KOPT-K1 (cell line): ENCODE results near the gene XPA.

Source experiments
- H3K27ac ChIP-seq: fragments of 200-600 bp; sonication (generic); 2 replicates; pipeline ENCODE4 v1.5.1; 2016; ENCODE audit warnings: antibody characterized with exemption, mild to moderate bottlenecking, low read depth, low read length; ENCODE audit not compliant: poor library complexity, severe bottlenecking
- H3K36me3 ChIP-seq: fragments of 200-600 bp; sonication (generic); 2 replicates; pipeline ENCODE4 v1.5.1; 2017; ENCODE audit warnings: antibody characterized with exemption, mild to moderate bottlenecking, low read length, moderate library complexity; ENCODE audit not compliant: insufficient read depth
- H3K9me3 ChIP-seq: fragments of 200-600 bp; sonication (generic); 2 replicates; pipeline ENCODE4 v1.5.1; 2017; ENCODE audit warnings: antibody characterized with exemption, low read length, mild to moderate bottlenecking; ENCODE audit not compliant: insufficient read depth, poor library complexity, severe bottlenecking

XPA gene

GRCh38 chr9:97689401-97690180, 7.5 kb downstream of the XPA start:
- peaks cover 83% of the 10 kb centered on the region for H3K36me3 ChIP-seq
- H3K9me3 ChIP-seq, result no peaks in the 10 kb centered on the region
- no peak overlapping the region for H3K27ac ChIP-seq

DNA sequence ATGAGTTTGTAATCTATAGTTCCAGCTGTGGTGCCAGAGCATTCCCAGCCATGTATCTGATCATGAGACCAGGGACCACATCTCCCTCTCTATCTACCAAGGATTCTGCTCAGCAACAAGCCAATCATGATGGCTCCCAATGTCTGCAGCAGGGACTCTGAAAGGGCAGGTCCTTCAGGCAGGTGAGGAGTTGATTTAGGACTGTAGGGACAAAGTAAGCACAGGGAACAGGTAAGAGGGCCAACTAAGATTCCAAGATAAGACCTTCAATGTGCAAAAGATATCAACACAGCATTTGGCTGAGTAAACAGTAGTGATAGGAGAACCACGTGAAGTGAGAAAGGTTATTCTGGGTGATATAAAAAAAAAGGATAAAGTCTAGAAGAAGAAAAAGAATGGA, 8.5 kb downstream of the XPA start:
- Histone ChIP-seq H3K27ac (no peak overlapping the region), H3K9me3 (no peaks in the 10 kb centered on the region), H3K36me3 (peaks cover 92% of the 10 kb centered on the region)

DNA sequence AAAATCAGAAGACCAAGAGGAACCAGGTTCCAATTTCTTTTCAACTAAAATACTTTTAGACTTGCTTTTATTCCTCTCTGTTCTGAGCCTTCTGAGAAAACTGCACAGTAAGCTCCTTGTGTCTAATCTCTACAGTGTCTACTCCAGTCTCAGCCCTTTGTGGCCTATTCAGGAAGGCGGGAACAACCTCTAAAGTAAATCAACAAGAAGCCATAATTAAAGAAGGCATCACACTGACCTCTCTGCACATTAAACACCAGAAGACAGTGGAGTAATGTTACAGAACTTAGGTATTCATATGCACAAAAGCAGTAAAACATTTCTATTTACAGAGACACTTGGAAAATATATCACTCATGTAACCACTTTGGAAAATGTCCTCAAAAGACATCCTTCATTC, 14.9 kb downstream of the XPA start:
- Histone ChIP-seq H3K9me3 (no peaks in the 10 kb centered on the region), H3K27ac (no peak overlapping the region), H3K36me3 (peaks cover 98% of the 10 kb centered on the region)

DNA sequence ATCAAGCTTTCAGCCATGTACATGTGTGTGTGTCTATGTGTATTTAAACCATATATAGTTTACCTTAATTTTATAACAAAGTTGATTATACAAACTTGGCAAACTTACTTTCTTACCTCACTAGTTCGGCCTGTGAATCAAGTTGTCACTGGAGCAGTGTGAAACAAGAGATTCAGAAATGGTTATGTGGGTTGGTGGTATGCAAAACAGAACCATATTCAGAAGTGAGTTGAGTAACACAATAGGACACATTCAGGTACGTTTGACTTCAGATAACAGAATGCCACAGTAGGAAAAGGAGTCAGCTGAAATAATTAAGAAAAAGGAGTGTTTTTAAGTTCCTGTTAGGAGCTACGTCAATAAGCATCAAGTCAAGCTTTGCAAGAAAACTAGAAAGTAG, 21.5 kb downstream of the XPA start:
- Histone ChIP-seq H3K9me3 (no peaks in the 10 kb centered on the region), H3K36me3 (peaks cover 100% of the 10 kb centered on the region), H3K27ac (no peak overlapping the region)

DNA sequence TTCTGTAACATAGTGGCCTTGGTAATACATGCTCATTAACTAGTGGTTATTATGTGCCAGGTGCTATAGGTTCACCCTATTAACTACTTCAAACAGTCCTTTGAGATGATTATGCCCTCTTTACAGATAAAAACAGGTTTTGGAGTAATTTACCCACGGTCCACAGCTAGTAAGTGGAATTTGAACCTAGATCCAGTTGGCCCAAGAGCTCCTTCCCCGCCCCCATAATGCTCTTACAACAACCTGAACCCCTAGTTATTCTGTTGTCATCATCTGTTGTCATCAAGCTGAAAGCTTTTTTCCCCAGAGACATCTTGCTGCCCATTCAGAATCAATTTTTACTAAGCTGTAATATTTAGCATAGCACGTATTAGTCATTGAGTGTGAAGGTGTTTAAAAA, 23.2 kb downstream of the XPA start:
- peaks cover 100% of the 10 kb centered on the region for H3K36me3 ChIP-seq
- no peaks in the 10 kb centered on the region for H3K9me3 ChIP-seq
- no peak overlapping the region for H3K27ac ChIP-seq

GRCh38 chr9:97672403-97672802, 24.7 kb downstream of the XPA start:
- H3K36me3 ChIP-seq, result peaks cover 100% of the 10 kb centered on the region
- no peaks in the 10 kb centered on the region for H3K9me3 ChIP-seq
- no peak overlapping the region for H3K27ac ChIP-seq

DNA sequence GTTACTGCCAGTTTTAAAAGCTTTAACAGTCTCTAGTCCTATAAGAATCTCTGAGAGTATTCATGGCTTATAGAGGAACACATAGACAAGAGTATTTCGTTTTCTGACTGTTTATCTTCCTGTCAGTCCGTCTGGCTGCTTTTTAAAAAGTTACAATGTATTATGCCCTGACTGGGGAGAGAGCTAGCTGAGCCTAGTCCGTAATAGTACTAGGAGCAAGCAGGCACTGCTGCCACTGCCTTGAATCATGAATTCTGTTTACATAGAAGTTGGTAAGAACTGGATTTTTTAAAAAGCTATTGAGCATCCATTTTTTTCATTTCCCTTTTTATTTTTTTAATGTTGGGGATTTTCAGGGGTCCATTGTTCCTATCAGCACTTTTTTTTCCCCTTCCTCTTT, 26.6 kb downstream of the XPA start:
- Histone ChIP-seq H3K9me3 (no peaks in the 10 kb centered on the region), H3K27ac (no peak overlapping the region), H3K36me3 (peaks cover 100% of the 10 kb centered on the region)

GRCh38 chr9:97668485-97668884, 28.7 kb downstream of the XPA start:
- Histone ChIP-seq H3K27ac (no peak overlapping the region), H3K36me3 (peaks cover 100% of the 10 kb centered on the region), H3K9me3 (no peaks in the 10 kb centered on the region)

GRCh38 chr9:97666907-97667686, 30.0 kb downstream of the XPA start:
- Histone ChIP-seq H3K9me3 (no peaks in the 10 kb centered on the region), H3K36me3 (peaks cover 100% of the 10 kb centered on the region), H3K27ac (no peak overlapping the region)

- H3K36me3 ChIP-seq, result peaks cover 100% of the 10 kb centered on the region
- no peak overlapping the region for H3K27ac ChIP-seq
- H3K9me3 ChIP-seq, result no peaks in the 10 kb centered on the region
These were observed 31.4 kb downstream of the XPA start for GRCh38 chr9:97665742-97666141.

- Histone ChIP-seq H3K27ac (no peak overlapping the region), H3K9me3 (no peaks in the 10 kb centered on the region), H3K36me3 (peaks cover 99% of the 10 kb centered on the region)
These were observed 36.3 kb downstream of the XPA start for GRCh38 chr9:97660847-97661246.

- no peak overlapping the region for H3K27ac ChIP-seq
- H3K36me3 ChIP-seq, result peaks cover 99% of the 10 kb centered on the region
These were observed 36.8 kb downstream of the XPA start for GRCh38 chr9:97660340-97660739.

DNA sequence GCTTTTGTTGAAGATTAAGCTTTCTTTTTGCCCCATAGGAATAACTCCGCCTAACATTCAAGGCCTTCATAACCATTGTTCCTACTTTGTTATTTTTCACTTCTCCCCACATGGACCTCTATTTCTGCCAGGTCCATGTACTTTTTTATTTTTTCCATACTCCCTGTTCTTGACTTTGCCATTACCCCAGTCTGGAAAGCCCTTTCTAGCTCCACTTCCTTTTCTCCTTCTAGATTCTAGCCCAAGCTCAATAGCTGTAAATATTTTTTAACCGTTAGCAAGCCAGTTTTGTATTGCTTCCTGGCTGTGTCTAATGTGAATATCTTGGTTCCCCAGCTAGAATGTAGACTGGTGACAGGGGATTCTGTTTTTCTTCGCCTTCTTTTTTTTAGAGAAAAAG, 37.4 kb downstream of the XPA start:
- no peak overlapping the region for H3K27ac ChIP-seq
- no peaks in the 10 kb centered on the region for H3K9me3 ChIP-seq
- peaks cover 99% of the 10 kb centered on the region for H3K36me3 ChIP-seq

More at GRCh38 chr9:97660340-97660739, 36.8 kb downstream of the XPA start:
- H3K9me3 ChIP-seq, result no peaks in the 10 kb centered on the region

DNA sequence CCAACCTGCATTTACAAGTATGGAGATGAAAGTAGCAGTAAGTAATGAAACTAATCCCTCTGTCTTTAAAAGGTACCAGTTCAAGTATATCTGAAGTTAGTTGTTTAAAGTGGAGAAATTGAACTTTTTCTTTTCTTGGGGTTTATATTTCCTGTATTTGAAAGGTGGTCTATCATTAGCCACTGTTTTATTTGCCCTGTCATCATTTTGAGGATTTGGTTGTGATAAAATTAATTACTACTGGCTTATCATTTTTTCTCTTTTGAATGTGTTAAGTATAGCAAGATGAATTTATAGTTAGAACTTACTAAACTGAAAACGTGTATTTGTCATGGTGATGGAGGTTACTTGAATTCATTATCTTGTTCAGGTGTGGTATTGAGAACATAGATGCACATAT, 38.4 kb downstream of the XPA start:
- Histone ChIP-seq H3K9me3 (no peaks in the 10 kb centered on the region), H3K27ac (no peak overlapping the region), H3K36me3 (peaks cover 99% of the 10 kb centered on the region)

DNA sequence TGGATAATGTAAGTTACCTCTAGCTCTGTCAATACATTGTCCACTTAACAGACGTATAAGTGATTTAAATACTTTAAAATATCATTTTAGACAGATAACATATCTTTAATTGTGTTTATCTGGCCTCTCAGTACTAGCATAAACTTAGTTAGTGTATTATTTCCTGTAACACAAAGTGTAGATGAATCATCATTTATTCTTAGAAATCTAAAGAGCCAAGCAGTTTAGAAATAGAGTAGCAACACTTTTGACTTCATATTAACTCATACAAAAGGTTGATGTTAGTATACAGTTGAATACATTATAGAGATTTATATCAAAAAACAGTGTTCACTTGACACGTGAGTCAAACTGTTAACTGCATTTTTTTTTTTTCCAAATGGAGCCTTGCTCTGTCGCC, 45.5 kb downstream of the XPA start:
- H3K27ac ChIP-seq, result no peak overlapping the region
- H3K36me3 ChIP-seq, result peaks cover 100% of the 10 kb centered on the region
- H3K9me3 ChIP-seq, result no peaks in the 10 kb centered on the region

GRCh38 chr9:97647996-97648395, 49.1 kb downstream of the XPA start:
- no peaks in the 10 kb centered on the region for H3K9me3 ChIP-seq
- H3K36me3 ChIP-seq, result peaks cover 97% of the 10 kb centered on the region

More at GRCh38 chr9:97647996-97648395, 49.1 kb downstream of the XPA start:
- no peak overlapping the region for H3K27ac ChIP-seq
